ENCODE data around the gene RPL41.

GRCh38 chr12:56137853-56138571 lies 21.6 kb downstream of the RPL41 start:
- TF ChIP-seq CTCF (IDR thresholded peaks at IDR 0.05) (no peak), POLR2A (IDR thresholded peaks at IDR 0.05) (no peak)

All from heart left ventricle (tissue), 13 donors.